ENCODE data around the gene YEATS2. TPM values are rescaled to one million over a fixed set of nuclear protein-coding genes. Genes with fewer than 3 reads are reported as not detected.

The YEATS2 gene
- total RNA-seq, 3 donors from 2014 or later: 11.5 to 32.8 (median 26.6) TPM

DNA sequence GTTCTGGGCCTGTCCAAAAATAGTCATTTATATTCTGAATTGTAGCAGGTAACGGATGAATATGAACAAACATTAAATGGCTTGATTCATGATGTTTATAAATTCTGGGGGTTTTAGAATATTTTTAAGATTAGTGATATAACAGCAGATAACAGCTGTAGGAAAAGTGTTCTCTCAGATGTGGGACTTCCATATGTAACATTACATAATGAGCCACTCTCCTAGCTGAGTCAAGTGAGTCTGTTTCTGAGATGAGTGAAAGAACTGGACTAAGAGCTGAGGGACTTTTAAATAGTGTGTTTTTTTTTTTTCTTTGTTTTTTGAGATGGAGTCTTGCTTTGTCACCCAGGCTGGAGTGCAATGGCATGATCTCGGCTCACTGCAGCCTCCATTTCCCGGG, 13.9 kb downstream of the YEATS2 start:
- H3K9me3 ChIP-seq: no peaks in the 10 kb centered on the region
- no peak overlapping the region for H3K4me3 ChIP-seq
- no peak for DNase-seq (ENCODE audit: low spot score in 2 of 2)
- TF ChIP-seq POLR2A (IDR thresholded peaks at IDR 0.05): no peak
- no peak for TF ChIP-seq POLR2AphosphoS5 (IDR thresholded peaks at IDR 0.05)
- no peak for TF ChIP-seq CTCF (IDR thresholded peaks at IDR 0.05)
- no peak overlapping the region for H3K27ac ChIP-seq
- intact Hi-C loops (cut with DNase I; ENCODE audit: low total_unique reads): no loop called here
- H3K4me1 ChIP-seq: no peaks in the 10 kb centered on the region
- no peaks in the 10 kb centered on the region for H3K27me3 ChIP-seq
- no peaks in the 10 kb centered on the region for H3K36me3 ChIP-seq

GRCh38 chr3:183714622-183715021, 17.0 kb downstream of the YEATS2 start:
- TF ChIP-seq POLR2A (IDR thresholded peaks at IDR 0.05): no peak

GRCh38 chr3:183718012-183718411, 20.4 kb downstream of the YEATS2 start:
- H3K4me3 ChIP-seq: no peak overlapping the region
- H3K9me3 ChIP-seq: no peaks in the 10 kb centered on the region
- no peaks in the 10 kb centered on the region for H3K27me3 ChIP-seq
- DNase-seq (ENCODE audit: low spot score in 2 of 2): no peak
- TF ChIP-seq POLR2A (IDR thresholded peaks at IDR 0.05): no peak
- no peak for TF ChIP-seq POLR2AphosphoS5 (IDR thresholded peaks at IDR 0.05)
- TF ChIP-seq CTCF (IDR thresholded peaks at IDR 0.05): no peak
- no peaks in the 10 kb centered on the region for H3K36me3 ChIP-seq
- intact Hi-C loops (cut with DNase I; ENCODE audit: low total_unique reads): no loop called here
- no peaks in the 10 kb centered on the region for H3K4me1 ChIP-seq
- no peak overlapping the region for H3K27ac ChIP-seq

More at GRCh38 chr3:183714622-183715021, 17.0 kb downstream of the YEATS2 start:
- Histone ChIP-seq H3K9me3 (no peaks in the 10 kb centered on the region), H3K36me3 (no peaks in the 10 kb centered on the region), H3K4me1 (no peaks in the 10 kb centered on the region), H3K4me3 (no peak overlapping the region), H3K27me3 (no peaks in the 10 kb centered on the region), H3K27ac (no peak overlapping the region)
- no peak for DNase-seq (ENCODE audit: low spot score in 2 of 2)
- intact Hi-C loops (cut with DNase I; ENCODE audit: low total_unique reads): no loop called here

GRCh38 chr3:183725387-183725786, 27.8 kb downstream of the YEATS2 start:
- TF ChIP-seq POLR2AphosphoS5 (IDR thresholded peaks at IDR 0.05) (no peak), POLR2A (IDR thresholded peaks at IDR 0.05) (no peak), CTCF (IDR thresholded peaks at IDR 0.05) (no peak)
- H3K4me1 ChIP-seq: no peaks in the 10 kb centered on the region
- H3K27me3 ChIP-seq: no peaks in the 10 kb centered on the region
- intact Hi-C loops (cut with DNase I; ENCODE audit: low total_unique reads): no loop called here
- DNase-seq (ENCODE audit: low spot score in 2 of 2): no peak
- no peaks in the 10 kb centered on the region for H3K36me3 ChIP-seq
- no peak overlapping the region for H3K4me3 ChIP-seq
- no peak overlapping the region for H3K27ac ChIP-seq
- H3K9me3 ChIP-seq: no peaks in the 10 kb centered on the region

DNA sequence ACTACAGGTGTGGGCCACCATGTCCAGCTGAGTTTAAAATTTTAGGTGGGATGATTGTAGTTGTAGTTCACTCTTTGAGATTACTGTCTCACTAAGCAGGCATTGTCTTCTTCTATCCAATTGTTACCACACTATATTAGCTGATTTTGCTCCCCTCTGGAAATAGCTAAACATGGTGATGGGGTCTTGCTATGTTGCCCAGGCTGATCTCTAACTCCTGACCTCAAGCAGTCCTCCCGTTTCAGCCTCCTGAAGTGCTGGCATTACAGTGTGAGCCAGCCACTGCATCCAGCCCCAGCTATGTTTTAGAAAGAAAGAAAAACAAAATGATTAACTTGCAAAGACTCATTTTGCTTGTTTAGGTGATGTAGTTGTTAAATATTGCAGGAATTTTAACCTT, 30.6 kb downstream of the YEATS2 start:
- no peaks in the 10 kb centered on the region for H3K4me1 ChIP-seq
- DNase-seq (ENCODE audit: low spot score in 2 of 2): no peak
- H3K27ac ChIP-seq: no peak overlapping the region
- intact Hi-C loops (cut with DNase I; ENCODE audit: low total_unique reads): no loop called here
- no peak for TF ChIP-seq POLR2A (IDR thresholded peaks at IDR 0.05)
- no peak for TF ChIP-seq CTCF (IDR thresholded peaks at IDR 0.05)
- TF ChIP-seq POLR2AphosphoS5 (IDR thresholded peaks at IDR 0.05): no peak
- no peaks in the 10 kb centered on the region for H3K27me3 ChIP-seq
- no peaks in the 10 kb centered on the region for H3K36me3 ChIP-seq
- no peaks in the 10 kb centered on the region for H3K9me3 ChIP-seq
- H3K4me3 ChIP-seq: no peak overlapping the region

- Histone ChIP-seq H3K36me3 (no peaks in the 10 kb centered on the region), H3K4me3 (no peak overlapping the region), H3K27ac (no peak overlapping the region), H3K27me3 (no peaks in the 10 kb centered on the region), H3K4me1 (no peaks in the 10 kb centered on the region), H3K9me3 (no peaks in the 10 kb centered on the region)
- DNase-seq (ENCODE audit: low spot score in 2 of 2): no peak
- intact Hi-C loops (cut with DNase I; ENCODE audit: low total_unique reads): no loop called here
- no peak for TF ChIP-seq CTCF (IDR thresholded peaks at IDR 0.05)
- TF ChIP-seq POLR2AphosphoS5 (IDR thresholded peaks at IDR 0.05): no peak
- no peak for TF ChIP-seq POLR2A (IDR thresholded peaks at IDR 0.05)
These were observed 32.8 kb downstream of the YEATS2 start for GRCh38 chr3:183730361-183730760.

All from breast epithelium (tissue), 4 donors.